Neural progenitor cell (in vitro differentiated cells): ENCODE results near the gene UNC5A. TPM values are rescaled to one million over a fixed set of nuclear protein-coding genes. Genes with fewer than 3 reads are reported as not detected.

Experiments
- DNase-seq: peaks from one replicate; pipeline ENCODE4 v3.0.0-alpha.2; 2016; ENCODE audit warnings: low spot score
- H2AFZ ChIP-seq: fragments of 200-600 bp; sonication (generic); replicated peaks from 2 replicates; pipeline ENCODE4 v1.6.1; 2016; ENCODE audit warnings: antibody characterized with exemption
- H3F3A ChIP-seq: fragments of 200-600 bp; sonication (generic); 2 replicates; pipeline ENCODE4 v1.6.1; 2016; ENCODE audit warnings: antibody characterized with exemption, low read depth
- H3K27ac ChIP-seq: fragments of 200-600 bp; sonication (generic); 2 replicates; pipeline ENCODE4 v1.5.1; 2016; ENCODE audit warnings: mild to moderate bottlenecking
- H3K27me3 ChIP-seq: fragments of 200-600 bp; sonication (generic); 2 replicates; pipeline ENCODE4 v1.6.1; 2016; ENCODE audit warnings: mild to moderate bottlenecking, moderate library complexity
- H3K36me3 ChIP-seq: fragments of 200-600 bp; sonication (generic); 2 replicates; pipeline ENCODE4 v1.5.1; 2016
- H3K4me1 ChIP-seq: fragments of 200-600 bp; sonication (generic); 2 replicates; pipeline ENCODE4 v1.6.1; 2016; ENCODE audit warnings: mixed run types
- H3K4me2 ChIP-seq: fragments of 200-600 bp; sonication (generic); 2 replicates; pipeline ENCODE4 v1.6.1; 2016
- H3K4me3 ChIP-seq: fragments of 200-600 bp; sonication (generic); 2 replicates; pipeline ENCODE4 v1.5.1; 2016
- H3K79me2 ChIP-seq: fragments of 200-600 bp; sonication (generic); 2 replicates; pipeline ENCODE4 v1.6.1; 2016; ENCODE audit warnings: low read depth
- H3K9ac ChIP-seq: fragments of 200-600 bp; sonication (generic); 2 replicates; pipeline ENCODE4 v1.6.1; 2016
- H3K9me3 ChIP-seq: fragments of 200-600 bp; sonication (generic); 2 replicates; pipeline ENCODE4 v1.5.1; 2016; ENCODE audit warnings: low read depth
- H4K20me1 ChIP-seq: fragments of 200-600 bp; sonication (generic); 2 replicates; pipeline ENCODE4 v1.6.1; 2016; ENCODE audit warnings: low read depth
- H3K27ac Mint-ChIP-seq: 3 replicates; pipeline ENCODE4 v1.8.0; 2021; ENCODE audit warnings: mixed read lengths
- H3K27me3 Mint-ChIP-seq: 2 replicates; pipeline ENCODE4 v1.8.0; 2022; ENCODE audit warnings: low read depth, mild to moderate bottlenecking, inconsistent platforms, moderate library complexity, mixed read lengths; ENCODE audit not compliant: insufficient read depth
- H3K36me3 Mint-ChIP-seq: 3 replicates; pipeline ENCODE4 v1.8.0; 2021; ENCODE audit warnings: mixed read lengths
- H3K4me1 Mint-ChIP-seq: 3 replicates; pipeline ENCODE4 v1.8.0; 2021; ENCODE audit warnings: mixed read lengths
- H3K4me3 Mint-ChIP-seq: 3 replicates; pipeline ENCODE4 v1.8.0; 2021; ENCODE audit warnings: mild to moderate bottlenecking, moderate library complexity, mixed read lengths
- H3K9me3 Mint-ChIP-seq: 3 replicates; pipeline ENCODE4 v1.8.0; 2020; ENCODE audit warnings: mixed read lengths
- CTCF ChIP-seq: fragments of 200-600 bp; sonication (generic); IDR thresholded peaks from 2 replicates; pipeline ENCODE4 v1.5.1; 2017; ENCODE audit warnings: antibody characterized with exemption, mild to moderate bottlenecking
- EZH2 ChIP-seq: fragments of 200-600 bp; sonication (generic); IDR thresholded peaks from 2 replicates; pipeline ENCODE4 v1.6.1; 2017; ENCODE audit warnings: antibody characterized with exemption, mild to moderate bottlenecking, moderate library complexity
- EZH2phosphoT487 ChIP-seq: fragments of 200-600 bp; sonication (generic); IDR thresholded peaks from 2 replicates; pipeline ENCODE4 v1.6.1; 2017; ENCODE audit warnings: antibody characterized with exemption
- total RNA-seq: library from RNA; depleted of rRNA; stranded (reverse); fragments of >200 nt; gene quantifications from 2 replicates; pipeline ENCODE4 v1.2.3, GENCODE V29; 2015; ENCODE audit warnings: low replicate concordance

UNC5A gene
- total RNA-seq, 1 donor from 2014 or later = 1.2 TPM

- no peak overlapping the region for H3K4me3 ChIP-seq
- no peaks in the 10 kb centered on the region for H3K9me3 ChIP-seq
- Mint-ChIP-seq H3K27ac (peak overlapping the region; percentile 58), H3K4me3 (no peak overlapping the region), H3K9me3 (no peaks in the 10 kb centered on the region), H3K27me3 (peaks cover 28% of the 10 kb centered on the region), H3K36me3 (no peaks in the 10 kb centered on the region), H3K4me1 (peaks cover 10% of the 10 kb centered on the region)
- H3K4me2 ChIP-seq = no peak overlapping the region
- H2AFZ ChIP-seq = no peak overlapping the region
- H3F3A ChIP-seq = peaks cover 3% of the 10 kb centered on the region
- TF ChIP-seq EZH2 (no peak), CTCF (no peak), EZH2phosphoT487 (no peak)
- H3K27ac ChIP-seq = no peak overlapping the region
- no peaks in the 10 kb centered on the region for H3K27me3 ChIP-seq
- peaks cover 5% of the 10 kb centered on the region for H3K4me1 ChIP-seq
- H4K20me1 ChIP-seq = no peaks in the 10 kb centered on the region
- DNase-seq = no peak
- no peak overlapping the region for H3K9ac ChIP-seq
- H3K36me3 ChIP-seq = no peaks in the 10 kb centered on the region
- no peaks in the 10 kb centered on the region for H3K79me2 ChIP-seq
These were observed 79.2 kb downstream of the UNC5A start for GRCh38 chr5:176889321-176890280.

- Histone ChIP-seq H3K9me3 (no peaks in the 10 kb centered on the region), H3K4me1 (no peaks in the 10 kb centered on the region), H3F3A (no peaks in the 10 kb centered on the region), H3K9ac (no peak overlapping the region), H3K4me2 (no peak overlapping the region), H3K4me3 (no peak overlapping the region), H3K27ac (no peak overlapping the region), H3K27me3 (no peaks in the 10 kb centered on the region), H3K79me2 (no peaks in the 10 kb centered on the region), H3K36me3 (no peaks in the 10 kb centered on the region), H2AFZ (no peak overlapping the region), H4K20me1 (no peaks in the 10 kb centered on the region)
- Mint-ChIP-seq H3K27ac (no peak overlapping the region), H3K4me3 (no peak overlapping the region), H3K4me1 (peaks cover 5% of the 10 kb centered on the region), H3K9me3 (no peaks in the 10 kb centered on the region), H3K27me3 (peaks cover 27% of the 10 kb centered on the region), H3K36me3 (no peaks in the 10 kb centered on the region)
- TF ChIP-seq EZH2 = no peak
- TF ChIP-seq CTCF = no peak
- no peak for TF ChIP-seq EZH2phosphoT487
- no peak for DNase-seq
These were observed 80.3 kb downstream of the UNC5A start for GRCh38 chr5:176890455-176891330.

- no peak overlapping the region for H3K9ac ChIP-seq
- Mint-ChIP-seq H3K27me3 (peaks cover 20% of the 10 kb centered on the region), H3K36me3 (no peaks in the 10 kb centered on the region), H3K4me3 (no peak overlapping the region), H3K27ac (no peak overlapping the region), H3K4me1 (no peaks in the 10 kb centered on the region), H3K9me3 (no peaks in the 10 kb centered on the region)
- H3K4me3 ChIP-seq = no peak overlapping the region
- no peaks in the 10 kb centered on the region for H3F3A ChIP-seq
- TF ChIP-seq CTCF (no peak), EZH2 (no peak), EZH2phosphoT487 (no peak)
- H3K27ac ChIP-seq = no peak overlapping the region
- no peak overlapping the region for H3K4me2 ChIP-seq
- H3K27me3 ChIP-seq = no peaks in the 10 kb centered on the region
- H4K20me1 ChIP-seq = no peaks in the 10 kb centered on the region
- H3K36me3 ChIP-seq = no peaks in the 10 kb centered on the region
- no peaks in the 10 kb centered on the region for H3K79me2 ChIP-seq
- no peak for DNase-seq
- no peaks in the 10 kb centered on the region for H3K4me1 ChIP-seq
- H3K9me3 ChIP-seq = no peaks in the 10 kb centered on the region
- no peak overlapping the region for H2AFZ ChIP-seq
These were observed 81.1 kb downstream of the UNC5A start for GRCh38 chr5:176891331-176891958.
